WTC11 (cell line): ENCODE data around the gene SYNGR2.

ENCODE experiments used
- CREB1 ChIP-seq: sonication (generic); formaldehyde crosslinking; IDR thresholded peaks from 2 replicates; pipeline ENCODE4 v1.8.0; 2023; ENCODE audit warnings: mild to moderate bottlenecking, missing genetic modification reagents
- CREM ChIP-seq: sonication (generic); formaldehyde crosslinking; IDR thresholded peaks from 2 replicates; pipeline ENCODE4 v1.8.1; 2022; ENCODE audit warnings: mild to moderate bottlenecking, missing genetic modification reagents, moderate library complexity
- ESRRA ChIP-seq: sonication (generic); formaldehyde crosslinking; IDR thresholded peaks from 2 replicates; pipeline ENCODE4 v1.8.1; 2022; ENCODE audit warnings: mild to moderate bottlenecking, missing genetic modification reagents, borderline replicate concordance
- IRF2 ChIP-seq: sonication (generic); formaldehyde crosslinking; IDR thresholded peaks from 2 replicates; pipeline ENCODE4 v1.8.0; 2022; ENCODE audit warnings: low read depth, missing genetic modification reagents, borderline replicate concordance
- NR2C2 ChIP-seq: sonication (generic); formaldehyde crosslinking; IDR thresholded peaks from 2 replicates; pipeline ENCODE4 v1.8.0; 2022; ENCODE audit warnings: mild to moderate bottlenecking, missing genetic modification reagents
- SOX15 ChIP-seq: fragments of 250-450 bp; sonication (Bioruptor Pico); IDR thresholded peaks from 2 replicates; pipeline ENCODE4 v1.9.0; 2021; ENCODE audit warnings: mild to moderate bottlenecking
- ZNF121 ChIP-seq: sonication (generic); formaldehyde crosslinking; IDR thresholded peaks from 2 replicates; pipeline ENCODE4 v1.8.0; 2023; ENCODE audit warnings: missing genetic modification reagents
- TF ChIP-seq, protein P1 (sequence below): fragments of 200-600 bp; IDR thresholded peaks from 2 replicates; pipeline ENCODE4 v1.8.0; 2022; ENCODE audit warnings: antibody characterized with exemption
- TF ChIP-seq, protein P2 (sequence below): sonication (generic); formaldehyde crosslinking; conservative IDR thresholded peaks from 2 replicates; pipeline ENCODE4 v1.8.1; 2022; ENCODE audit warnings: mild to moderate bottlenecking, missing genetic modification reagents
- TF ChIP-seq, protein P3 (sequence below): sonication (generic); formaldehyde crosslinking; IDR thresholded peaks from 2 replicates; pipeline ENCODE4 v1.8.1; 2022; ENCODE audit warnings: missing genetic modification reagents, borderline replicate concordance

DNA sequence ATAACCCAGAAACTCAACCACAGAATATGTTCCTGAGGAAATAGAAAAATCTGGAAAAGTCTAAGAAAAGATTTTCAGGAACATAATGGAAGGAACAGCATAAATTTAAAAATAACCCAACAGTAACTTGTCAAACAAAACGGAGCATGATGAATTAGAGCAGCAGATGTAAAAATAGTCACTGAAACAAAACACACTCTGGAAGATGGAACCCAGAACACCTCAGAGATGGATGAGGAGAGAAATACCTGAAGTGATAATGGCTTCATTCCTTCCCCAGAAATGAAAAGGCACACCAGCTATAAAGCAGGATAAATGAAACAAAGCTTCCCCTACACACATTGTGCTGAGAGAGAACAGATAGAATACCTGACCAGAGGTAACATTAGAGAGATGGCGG is 12.1 kb downstream of the SYNGR2 start:
- no peak for TF ChIP-seq CREM (CRISPR knock-in tag)
- TF ChIP-seq, protein P1, sequence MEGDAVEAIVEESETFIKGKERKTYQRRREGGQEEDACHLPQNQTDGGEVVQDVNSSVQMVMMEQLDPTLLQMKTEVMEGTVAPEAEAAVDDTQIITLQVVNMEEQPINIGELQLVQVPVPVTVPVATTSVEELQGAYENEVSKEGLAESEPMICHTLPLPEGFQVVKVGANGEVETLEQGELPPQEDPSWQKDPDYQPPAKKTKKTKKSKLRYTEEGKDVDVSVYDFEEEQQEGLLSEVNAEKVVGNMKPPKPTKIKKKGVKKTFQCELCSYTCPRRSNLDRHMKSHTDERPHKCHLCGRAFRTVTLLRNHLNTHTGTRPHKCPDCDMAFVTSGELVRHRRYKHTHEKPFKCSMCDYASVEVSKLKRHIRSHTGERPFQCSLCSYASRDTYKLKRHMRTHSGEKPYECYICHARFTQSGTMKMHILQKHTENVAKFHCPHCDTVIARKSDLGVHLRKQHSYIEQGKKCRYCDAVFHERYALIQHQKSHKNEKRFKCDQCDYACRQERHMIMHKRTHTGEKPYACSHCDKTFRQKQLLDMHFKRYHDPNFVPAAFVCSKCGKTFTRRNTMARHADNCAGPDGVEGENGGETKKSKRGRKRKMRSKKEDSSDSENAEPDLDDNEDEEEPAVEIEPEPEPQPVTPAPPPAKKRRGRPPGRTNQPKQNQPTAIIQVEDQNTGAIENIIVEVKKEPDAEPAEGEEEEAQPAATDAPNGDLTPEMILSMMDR, result no peak
- TF ChIP-seq, protein P2, sequence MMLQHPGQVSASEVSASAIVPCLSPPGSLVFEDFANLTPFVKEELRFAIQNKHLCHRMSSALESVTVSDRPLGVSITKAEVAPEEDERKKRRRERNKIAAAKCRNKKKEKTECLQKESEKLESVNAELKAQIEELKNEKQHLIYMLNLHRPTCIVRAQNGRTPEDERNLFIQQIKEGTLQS (CRISPR knock-in tag), result no peak
- TF ChIP-seq SOX15 (CRISPR knock-in tag), result no peak
- TF ChIP-seq CREB1 (CRISPR knock-in tag), result no peak
- no peak for TF ChIP-seq ZNF121 (CRISPR knock-in tag)
- TF ChIP-seq, protein P3, sequence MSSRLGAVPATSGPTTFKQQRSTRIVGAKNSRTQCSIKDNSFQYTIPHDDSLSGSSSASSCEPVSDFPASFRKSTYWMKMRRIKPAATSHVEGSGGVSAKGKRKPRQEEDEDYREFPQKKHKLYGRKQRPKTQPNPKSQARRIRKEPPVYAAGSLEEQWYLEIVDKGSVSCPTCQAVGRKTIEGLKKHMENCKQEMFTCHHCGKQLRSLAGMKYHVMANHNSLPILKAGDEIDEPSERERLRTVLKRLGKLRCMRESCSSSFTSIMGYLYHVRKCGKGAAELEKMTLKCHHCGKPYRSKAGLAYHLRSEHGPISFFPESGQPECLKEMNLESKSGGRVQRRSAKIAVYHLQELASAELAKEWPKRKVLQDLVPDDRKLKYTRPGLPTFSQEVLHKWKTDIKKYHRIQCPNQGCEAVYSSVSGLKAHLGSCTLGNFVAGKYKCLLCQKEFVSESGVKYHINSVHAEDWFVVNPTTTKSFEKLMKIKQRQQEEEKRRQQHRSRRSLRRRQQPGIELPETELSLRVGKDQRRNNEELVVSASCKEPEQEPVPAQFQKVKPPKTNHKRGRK (CRISPR knock-in tag), result no peak
- no peak for TF ChIP-seq IRF2 (CRISPR knock-in tag)
- no peak for TF ChIP-seq ESRRA
- TF ChIP-seq NR2C2 (CRISPR knock-in tag), result no peak
